Neural cell (in vitro differentiated cells): Measurements from ENCODE around the gene ZFP69. TPM values are rescaled to one million over a fixed set of nuclear protein-coding genes. Genes with fewer than 3 reads are reported as not detected.

ENCODE experiments used
- H2AFZ ChIP-seq: fragments of 200-600, 300-800 bp; sonication (generic), shearing (Covaris generic); 2 replicates; pipeline ENCODE4 v1.6.0; 2014; ENCODE audit warnings: low read depth, mild to moderate bottlenecking, antibody characterized with exemption, low read length, moderate library complexity
- H3F3A ChIP-seq: fragments of 200-600 bp; shearing (Covaris generic); 2 replicates; pipeline ENCODE4 v1.6.1; 2016; ENCODE audit warnings: mild to moderate bottlenecking, moderate library complexity, mixed read lengths, antibody characterized with exemption, low read length; ENCODE audit not compliant: insufficient read depth, poor library complexity, severe bottlenecking
- H3K27ac ChIP-seq: fragments of 200-600, 300-800 bp; sonication (generic), shearing (Covaris generic); 2 replicates; pipeline ENCODE4 v1.5.1; 2014; ENCODE audit warnings: mild to moderate bottlenecking, low read length, moderate library complexity
- H3K27me3 ChIP-seq: fragments of 300-800, 200-600 bp; sonication (generic), shearing (Covaris generic); 2 replicates; pipeline ENCODE4 v1.6.0; 2014; ENCODE audit warnings: mild to moderate bottlenecking, low read depth, low read length, moderate library complexity; ENCODE audit not compliant: insufficient read depth
- H3K36me3 ChIP-seq: fragments of 300-800, 200-600 bp; sonication (generic), shearing (Covaris generic); 2 replicates; pipeline ENCODE4 v1.5.1; 2014; ENCODE audit warnings: mild to moderate bottlenecking, antibody characterized with exemption, low read length, moderate library complexity; ENCODE audit not compliant: insufficient read depth
- H3K4me2 ChIP-seq: fragments of 300-800, 200-600 bp; sonication (generic), shearing (Covaris generic); 2 replicates; pipeline ENCODE4 v1.6.0; 2014; ENCODE audit warnings: mild to moderate bottlenecking, low read length
- H3K4me3 ChIP-seq: fragments of 300-800, 200-600 bp; sonication (generic), shearing (Covaris generic); 2 replicates; pipeline ENCODE4 v1.5.1; 2014; ENCODE audit warnings: mild to moderate bottlenecking, low read length, moderate library complexity
- H3K79me2 ChIP-seq: fragments of 200-600 bp; shearing (Covaris generic); replicated peaks from 2 replicates; pipeline ENCODE4 v1.6.0; 2014; ENCODE audit warnings: mild to moderate bottlenecking, low read length, moderate library complexity; ENCODE audit not compliant: insufficient read depth
- H3K9ac ChIP-seq: fragments of 300-800, 200-600 bp; sonication (generic), shearing (Covaris generic); 2 replicates; pipeline ENCODE4 v1.6.1; 2016; ENCODE audit warnings: mild to moderate bottlenecking, low read length, mixed read lengths
- H3K9me2 ChIP-seq: fragments of 200-600 bp; shearing (Covaris generic); 2 replicates; pipeline ENCODE4 v1.6.1; 2016; ENCODE audit warnings: mild to moderate bottlenecking, low read length, mixed read lengths; ENCODE audit not compliant: insufficient read depth
- H3K9me3 ChIP-seq: fragments of 200-600, 300-800 bp; sonication (generic), shearing (Covaris generic); 2 replicates; pipeline ENCODE4 v1.6.1; 2016; ENCODE audit warnings: mild to moderate bottlenecking, mixed run types, low read length, moderate library complexity, mixed read lengths
- H4K20me1 ChIP-seq: fragments of 200-600 bp; shearing (Covaris generic); 2 replicates; pipeline ENCODE4 v1.6.1; 2016; ENCODE audit warnings: mild to moderate bottlenecking, mixed run types; ENCODE audit not compliant: insufficient read depth
- CTCF ChIP-seq: fragments of 450-650 bp; IDR thresholded peaks from 2 replicates; pipeline ENCODE4 v1.5.1; 2014; ENCODE audit warnings: antibody characterized with exemption, mild to moderate bottlenecking, moderate library complexity; ENCODE audit not compliant: poor library complexity, severe bottlenecking
- EP300 ChIP-seq: fragments of 450-650 bp; conservative IDR thresholded peaks from 2 replicates; pipeline ENCODE4 v1.6.1; 2014; ENCODE audit warnings: antibody characterized with exemption, mild to moderate bottlenecking, moderate library complexity; ENCODE audit not compliant: poor library complexity, severe bottlenecking
- EZH2 ChIP-seq: fragments of 200-600, 300-800 bp; shearing (Covaris generic), sonication (generic); IDR thresholded peaks from 2 replicates; pipeline ENCODE4 v1.6.1; 2014; ENCODE audit warnings: antibody characterized with exemption, low read length, borderline replicate concordance, mild to moderate bottlenecking; ENCODE audit not compliant: insufficient read depth, poor library complexity, severe bottlenecking
- MXI1 ChIP-seq: fragments of 450-650 bp; conservative IDR thresholded peaks from 2 replicates; pipeline ENCODE4 v1.6.1; 2014; ENCODE audit warnings: antibody characterized with exemption, mild to moderate bottlenecking; ENCODE audit not compliant: poor library complexity, severe bottlenecking
- POLR2AphosphoS5 ChIP-seq: IDR thresholded peaks from 2 replicates; pipeline ENCODE4 v1.6.1; 2012
- RAD21 ChIP-seq: fragments of 450-650 bp; conservative IDR thresholded peaks from 2 replicates; pipeline ENCODE4 v1.6.1; 2014; ENCODE audit warnings: antibody characterized with exemption, mild to moderate bottlenecking, moderate library complexity
- SMC3 ChIP-seq: fragments of 450-650 bp; conservative IDR thresholded peaks from 2 replicates; pipeline ENCODE4 v1.6.1; 2014; ENCODE audit warnings: antibody characterized with exemption, mild to moderate bottlenecking, moderate library complexity; ENCODE audit not compliant: poor library complexity
- TAF1 ChIP-seq: IDR thresholded peaks from 2 replicates; pipeline ENCODE4 v1.6.1; 2012; ENCODE audit warnings: low read depth
- polyA plus RNA-seq: library from polyadenylated mRNA; depleted of rRNA; stranded (reverse); fragments of >200 nt; gene quantifications from 2 replicates; pipeline ENCODE4 v1.2.3, GENCODE V29; 2014
- TF ChIP-seq, protein P1 (sequence below): IDR thresholded peaks from 2 replicates; pipeline ENCODE4 v1.6.1; 2012; ENCODE audit warnings: borderline replicate concordance

ZFP69 gene
- polyA plus RNA-seq, 1 donor from 2014 or later: 12.3 TPM

DNA sequence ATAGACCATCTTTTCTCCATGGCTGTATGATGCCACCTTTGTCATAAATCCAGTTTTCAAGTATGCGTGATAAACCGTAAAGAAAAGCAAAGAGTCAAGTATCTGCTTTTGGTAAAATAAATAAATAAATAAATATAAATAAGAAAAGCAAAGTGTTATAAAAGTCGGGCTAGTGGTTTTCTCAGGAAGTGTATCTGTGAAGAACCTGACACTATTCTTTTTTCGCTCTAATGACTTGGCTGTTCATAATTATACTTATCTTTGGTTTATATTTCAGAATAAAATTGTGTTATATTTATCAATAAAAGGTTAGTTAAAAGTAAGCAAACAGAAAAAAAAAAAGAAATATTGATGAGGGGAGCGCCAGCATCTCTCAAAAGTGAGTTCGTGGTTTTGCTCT is 30.9 kb downstream of the ZFP69 start:
- no peak overlapping the region for H3K27ac ChIP-seq

GRCh38 chr1:40508375-40509341 is 31.6 kb downstream of the ZFP69 start, which contains the start of gene EXO5:
TSS of gene EXO5 (plus strand) at chr1:40508767. CDS start at chr1:40514545, 5,778 bp downstream.
- no peaks in the 10 kb centered on the region for H3F3A ChIP-seq
- no peaks in the 10 kb centered on the region for H3K9me2 ChIP-seq
- peak within 1 kb of the TSS; percentile 59 for H2AFZ ChIP-seq
- no peaks in the 10 kb centered on the region for H3K79me2 ChIP-seq
- H4K20me1 ChIP-seq: no peaks in the 10 kb centered on the region
- peaks cover 3% of the 10 kb centered on the region for H3K27me3 ChIP-seq
- H3K9ac ChIP-seq: peak within 1 kb of the TSS; percentile 61
- no peaks in the 10 kb centered on the region for H3K36me3 ChIP-seq
- H3K4me2 ChIP-seq: peak within 1 kb of the TSS; percentile 42
- TF ChIP-seq MXI1: peak; percentile 24
- TF ChIP-seq CTCF: no peak
- TF ChIP-seq EP300: no peak
- TF ChIP-seq POLR2AphosphoS5: peak; percentile 10
- H3K27ac ChIP-seq: no peak within 1 kb of the TSS
- peak within 1 kb of the TSS; percentile 73 for H3K4me3 ChIP-seq
- no peaks in the 10 kb centered on the region for H3K9me3 ChIP-seq

More for the DNA sequence above, 30.9 kb downstream of the ZFP69 start:
- Histone ChIP-seq H4K20me1 (no peaks in the 10 kb centered on the region), H3K79me2 (no peaks in the 10 kb centered on the region), H2AFZ (peak overlapping the region; percentile 59), H3K9me3 (no peaks in the 10 kb centered on the region), H3K4me2 (peak overlapping the region; percentile 42), H3K9ac (peak overlapping the region; percentile 61), H3K36me3 (no peaks in the 10 kb centered on the region), H3K4me3 (peak overlapping the region; percentile 73), H3F3A (no peaks in the 10 kb centered on the region), H3K27me3 (peaks cover 3% of the 10 kb centered on the region), H3K9me2 (no peaks in the 10 kb centered on the region)
- no peak for TF ChIP-seq SMC3
- TF ChIP-seq, protein P1, sequence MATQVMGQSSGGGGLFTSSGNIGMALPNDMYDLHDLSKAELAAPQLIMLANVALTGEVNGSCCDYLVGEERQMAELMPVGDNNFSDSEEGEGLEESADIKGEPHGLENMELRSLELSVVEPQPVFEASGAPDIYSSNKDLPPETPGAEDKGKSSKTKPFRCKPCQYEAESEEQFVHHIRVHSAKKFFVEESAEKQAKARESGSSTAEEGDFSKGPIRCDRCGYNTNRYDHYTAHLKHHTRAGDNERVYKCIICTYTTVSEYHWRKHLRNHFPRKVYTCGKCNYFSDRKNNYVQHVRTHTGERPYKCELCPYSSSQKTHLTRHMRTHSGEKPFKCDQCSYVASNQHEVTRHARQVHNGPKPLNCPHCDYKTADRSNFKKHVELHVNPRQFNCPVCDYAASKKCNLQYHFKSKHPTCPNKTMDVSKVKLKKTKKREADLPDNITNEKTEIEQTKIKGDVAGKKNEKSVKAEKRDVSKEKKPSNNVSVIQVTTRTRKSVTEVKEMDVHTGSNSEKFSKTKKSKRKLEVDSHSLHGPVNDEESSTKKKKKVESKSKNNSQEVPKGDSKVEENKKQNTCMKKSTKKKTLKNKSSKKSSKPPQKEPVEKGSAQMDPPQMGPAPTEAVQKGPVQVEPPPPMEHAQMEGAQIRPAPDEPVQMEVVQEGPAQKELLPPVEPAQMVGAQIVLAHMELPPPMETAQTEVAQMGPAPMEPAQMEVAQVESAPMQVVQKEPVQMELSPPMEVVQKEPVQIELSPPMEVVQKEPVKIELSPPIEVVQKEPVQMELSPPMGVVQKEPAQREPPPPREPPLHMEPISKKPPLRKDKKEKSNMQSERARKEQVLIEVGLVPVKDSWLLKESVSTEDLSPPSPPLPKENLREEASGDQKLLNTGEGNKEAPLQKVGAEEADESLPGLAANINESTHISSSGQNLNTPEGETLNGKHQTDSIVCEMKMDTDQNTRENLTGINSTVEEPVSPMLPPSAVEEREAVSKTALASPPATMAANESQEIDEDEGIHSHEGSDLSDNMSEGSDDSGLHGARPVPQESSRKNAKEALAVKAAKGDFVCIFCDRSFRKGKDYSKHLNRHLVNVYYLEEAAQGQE: no peak
- no peak for TF ChIP-seq POLR2AphosphoS5
- no peak for TF ChIP-seq MXI1
- TF ChIP-seq TAF1: no peak
- TF ChIP-seq EP300: no peak

- peaks cover 11% of the 10 kb centered on the region for H3K9me3 ChIP-seq
- no peak overlapping the region for H3K27ac ChIP-seq
- no peak overlapping the region for H2AFZ ChIP-seq
- H3K27me3 ChIP-seq: no peaks in the 10 kb centered on the region
- H3F3A ChIP-seq: no peaks in the 10 kb centered on the region
- H3K36me3 ChIP-seq: no peaks in the 10 kb centered on the region
- H3K79me2 ChIP-seq: no peaks in the 10 kb centered on the region
- H3K4me3 ChIP-seq: no peak overlapping the region
- H3K9ac ChIP-seq: no peak overlapping the region
- no peaks in the 10 kb centered on the region for H4K20me1 ChIP-seq
- H3K4me2 ChIP-seq: no peak overlapping the region
- H3K9me2 ChIP-seq: no peaks in the 10 kb centered on the region
- TF ChIP-seq MXI1: no peak
- no peak for TF ChIP-seq TAF1
- TF ChIP-seq SMC3: no peak
- TF ChIP-seq POLR2AphosphoS5: no peak
- no peak for TF ChIP-seq RAD21
- TF ChIP-seq EZH2: no peak
- TF ChIP-seq, protein P1: no peak
- TF ChIP-seq EP300: no peak
Measured at GRCh38 chr1:40519517-40519916, 42.4 kb downstream of the ZFP69 start.
